Upper lobe of left lung (tissue), 4 donors: ENCODE results near the gene TGM4.

Source experiments
- EP300 ChIP-seq, 4 donors: sonication (generic); formaldehyde crosslinking; IDR thresholded peaks; one replicate each; pipeline ENCODE4 v1.5.1; 2017; ENCODE audit warnings: antibody characterized with exemption in 4 of 4, control low read depth in 2 of 4
- POLR2A ChIP-seq, 4 donors: fragments of 450-650 bp; IDR thresholded peaks; one replicate each; pipeline ENCODE4 v1.5.1; 2016 to 2017; ENCODE audit warnings: antibody characterized with exemption in 4 of 4, mild to moderate bottlenecking in 2 of 4
- TF ChIP-seq, protein P1 (sequence below), 6 experiments: fragments of 450-650 bp in 4 of 6; fragments of 200-600 bp in 2 of 6; sonication (generic) in 2 of 6; IDR thresholded peaks; one replicate each; pipeline ENCODE4 v1.5.1; 2016 to 2019; ENCODE audit warnings: antibody characterized with exemption in 6 of 6

DNA sequence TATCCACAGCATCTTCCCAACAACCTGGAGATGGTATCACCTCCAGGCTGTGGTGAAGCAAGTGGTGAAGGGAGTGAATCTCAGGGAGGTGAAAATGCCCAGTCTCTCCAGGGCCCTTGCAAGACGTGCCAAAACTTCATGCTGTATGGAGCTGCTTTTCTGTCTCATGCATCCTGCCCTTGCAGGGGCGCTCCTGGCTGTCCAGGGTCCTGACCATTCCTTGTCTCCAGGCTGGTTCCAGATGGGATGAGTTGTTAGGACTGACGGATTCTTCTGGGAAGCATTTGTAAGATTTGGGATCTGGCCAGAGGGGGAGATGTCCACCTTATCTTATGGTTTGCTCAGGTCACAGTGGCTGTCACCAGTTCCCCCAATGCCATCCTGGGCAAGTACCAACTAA lies 15.8 kb downstream of the TGM4 start:
- TF ChIP-seq, protein P1, sequence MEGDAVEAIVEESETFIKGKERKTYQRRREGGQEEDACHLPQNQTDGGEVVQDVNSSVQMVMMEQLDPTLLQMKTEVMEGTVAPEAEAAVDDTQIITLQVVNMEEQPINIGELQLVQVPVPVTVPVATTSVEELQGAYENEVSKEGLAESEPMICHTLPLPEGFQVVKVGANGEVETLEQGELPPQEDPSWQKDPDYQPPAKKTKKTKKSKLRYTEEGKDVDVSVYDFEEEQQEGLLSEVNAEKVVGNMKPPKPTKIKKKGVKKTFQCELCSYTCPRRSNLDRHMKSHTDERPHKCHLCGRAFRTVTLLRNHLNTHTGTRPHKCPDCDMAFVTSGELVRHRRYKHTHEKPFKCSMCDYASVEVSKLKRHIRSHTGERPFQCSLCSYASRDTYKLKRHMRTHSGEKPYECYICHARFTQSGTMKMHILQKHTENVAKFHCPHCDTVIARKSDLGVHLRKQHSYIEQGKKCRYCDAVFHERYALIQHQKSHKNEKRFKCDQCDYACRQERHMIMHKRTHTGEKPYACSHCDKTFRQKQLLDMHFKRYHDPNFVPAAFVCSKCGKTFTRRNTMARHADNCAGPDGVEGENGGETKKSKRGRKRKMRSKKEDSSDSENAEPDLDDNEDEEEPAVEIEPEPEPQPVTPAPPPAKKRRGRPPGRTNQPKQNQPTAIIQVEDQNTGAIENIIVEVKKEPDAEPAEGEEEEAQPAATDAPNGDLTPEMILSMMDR (IDR thresholded peaks at IDR 0.05): no peak
- TF ChIP-seq POLR2A (IDR thresholded peaks at IDR 0.05): no peak
- TF ChIP-seq EP300 (IDR thresholded peaks at IDR 0.05): no peak
